Activated naive CD8-positive, alpha-beta T cell treated with anti-CD3 and anti-CD28 coated beads for 36 hours (primary cell): ENCODE measurements around the gene RBM10. TPM values are rescaled to one million over a fixed set of nuclear protein-coding genes. Genes with fewer than 3 reads are reported as not detected.

ENCODE experiments used
- DNase-seq: peaks from one replicate; pipeline ENCODE4 v3.0.0; 2021
- H3K27ac Mint-ChIP-seq: one replicate; pipeline ENCODE4 v1.8.0; 2022; ENCODE audit warnings: mild to moderate bottlenecking, moderate library complexity, mixed read lengths
- H3K27me3 Mint-ChIP-seq: one replicate; pipeline ENCODE4 v1.8.0; 2022; ENCODE audit warnings: mild to moderate bottlenecking, mixed read lengths
- H3K36me3 Mint-ChIP-seq: one replicate; pipeline ENCODE4 v1.8.0; 2021; ENCODE audit warnings: mild to moderate bottlenecking, mixed read lengths
- H3K4me1 Mint-ChIP-seq: one replicate; pipeline ENCODE4 v1.8.0; 2021; ENCODE audit warnings: mixed read lengths
- H3K4me3 Mint-ChIP-seq: one replicate; pipeline ENCODE4 v1.8.0; 2022; ENCODE audit warnings: mild to moderate bottlenecking, moderate library complexity, mixed read lengths
- H3K9me3 Mint-ChIP-seq: one replicate; pipeline ENCODE4 v1.8.0; 2022; ENCODE audit warnings: mixed read lengths
- total RNA-seq, 2 experiments: library from RNA; stranded (reverse); gene quantifications; one replicate each; pipeline ENCODE4 v1.2.3, GENCODE V29; 2021

RBM10 gene
- total RNA-seq, 2 experiments from 2014 or later: 67.2 to 69.0 TPM

GRCh38 chrX:47224266-47224895, 79.4 kb downstream of the RBM10 start:
- Mint-ChIP-seq H3K4me3 (no peak overlapping the region), H3K27me3 (no peaks in the 10 kb centered on the region), H3K36me3 (peaks cover 17% of the 10 kb centered on the region), H3K9me3 (no peaks in the 10 kb centered on the region), H3K27ac (no peak overlapping the region), H3K4me1 (peaks cover 18% of the 10 kb centered on the region)
- no peak for DNase-seq

GRCh38 chrX:47224896-47225290, 79.9 kb downstream of the RBM10 start:
- Mint-ChIP-seq H3K27ac (no peak overlapping the region), H3K36me3 (peaks cover 15% of the 10 kb centered on the region), H3K27me3 (no peaks in the 10 kb centered on the region), H3K4me1 (peaks cover 16% of the 10 kb centered on the region), H3K9me3 (no peaks in the 10 kb centered on the region), H3K4me3 (no peak overlapping the region)
- DNase-seq: no peak

- Mint-ChIP-seq H3K36me3 (peaks cover 9% of the 10 kb centered on the region), H3K27me3 (no peaks in the 10 kb centered on the region), H3K4me1 (peaks cover 4% of the 10 kb centered on the region), H3K9me3 (no peaks in the 10 kb centered on the region), H3K4me3 (no peak overlapping the region), H3K27ac (no peak overlapping the region)
- no peak for DNase-seq
Measured at GRCh38 chrX:47226071-47226470, 81.0 kb downstream of the RBM10 start.

GRCh38 chrX:47226531-47227333, 81.7 kb downstream of the RBM10 start:
- Mint-ChIP-seq H3K27ac (no peak overlapping the region), H3K36me3 (peaks cover 13% of the 10 kb centered on the region), H3K4me1 (peaks cover 4% of the 10 kb centered on the region), H3K4me3 (no peak overlapping the region), H3K27me3 (no peaks in the 10 kb centered on the region), H3K9me3 (no peaks in the 10 kb centered on the region)
- no peak for DNase-seq

GRCh38 chrX:47227334-47227583, 82.2 kb downstream of the RBM10 start:
- H3K27me3 Mint-ChIP-seq: no peaks in the 10 kb centered on the region
- no peak overlapping the region for H3K27ac Mint-ChIP-seq
- H3K4me1 Mint-ChIP-seq: no peaks in the 10 kb centered on the region
- no peak overlapping the region for H3K4me3 Mint-ChIP-seq
- H3K9me3 Mint-ChIP-seq: no peaks in the 10 kb centered on the region
- peaks cover 11% of the 10 kb centered on the region for H3K36me3 Mint-ChIP-seq
- no peak for DNase-seq

GRCh38 chrX:47228550-47229270, 83.7 kb downstream of the RBM10 start:
- no peak for DNase-seq
- H3K27me3 Mint-ChIP-seq: no peaks in the 10 kb centered on the region
- no peak overlapping the region for H3K4me3 Mint-ChIP-seq
- no peaks in the 10 kb centered on the region for H3K9me3 Mint-ChIP-seq
- no peaks in the 10 kb centered on the region for H3K4me1 Mint-ChIP-seq
- H3K27ac Mint-ChIP-seq: no peak overlapping the region
- H3K36me3 Mint-ChIP-seq: peaks cover 10% of the 10 kb centered on the region

- no peak for DNase-seq
- peaks cover 10% of the 10 kb centered on the region for H3K36me3 Mint-ChIP-seq
- no peak overlapping the region for H3K27ac Mint-ChIP-seq
Measured at GRCh38 chrX:47229427-47229826, 84.4 kb downstream of the RBM10 start.

GRCh38 chrX:47230136-47230868, 85.3 kb downstream of the RBM10 start:
- DNase-seq: no peak
- Mint-ChIP-seq H3K4me1 (peaks cover 2% of the 10 kb centered on the region), H3K4me3 (no peak overlapping the region), H3K27me3 (no peaks in the 10 kb centered on the region), H3K9me3 (no peaks in the 10 kb centered on the region), H3K36me3 (peaks cover 11% of the 10 kb centered on the region), H3K27ac (peak overlapping the region; percentile 48)

More at GRCh38 chrX:47229427-47229826, 84.4 kb downstream of the RBM10 start:
- Mint-ChIP-seq H3K9me3 (no peaks in the 10 kb centered on the region), H3K4me3 (no peak overlapping the region), H3K4me1 (no peaks in the 10 kb centered on the region), H3K27me3 (no peaks in the 10 kb centered on the region)

- no peaks in the 10 kb centered on the region for H3K27me3 Mint-ChIP-seq
- no peak overlapping the region for H3K27ac Mint-ChIP-seq
- H3K36me3 Mint-ChIP-seq: peaks cover 16% of the 10 kb centered on the region
- peaks cover 11% of the 10 kb centered on the region for H3K4me1 Mint-ChIP-seq
- no peak overlapping the region for H3K4me3 Mint-ChIP-seq
- H3K9me3 Mint-ChIP-seq: no peaks in the 10 kb centered on the region
- DNase-seq: no peak
Measured at GRCh38 chrX:47231167-47231566, 86.1 kb downstream of the RBM10 start.

- peak overlapping the region; percentile 92 for H3K4me3 Mint-ChIP-seq
- H3K27ac Mint-ChIP-seq: peak overlapping the region; percentile 96
- H3K9me3 Mint-ChIP-seq: no peaks in the 10 kb centered on the region
- H3K4me1 Mint-ChIP-seq: peaks cover 18% of the 10 kb centered on the region
- peaks cover 16% of the 10 kb centered on the region for H3K36me3 Mint-ChIP-seq
- no peak for DNase-seq
- no peaks in the 10 kb centered on the region for H3K27me3 Mint-ChIP-seq
Measured at GRCh38 chrX:47232197-47232802, 87.3 kb downstream of the RBM10 start.

GRCh38 chrX:47232803-47233332, 87.8 kb downstream of the RBM10 start, which contains the start of gene USP11:
TSS of gene USP11 (plus strand) at chrX:47233009. CDS start at chrX:47233044, 35 bp downstream.
- H3K4me3 Mint-ChIP-seq: peak within 1 kb of the TSS; percentile 92

GRCh38 chrX:47233333-47234113, 88.5 kb downstream of the RBM10 start:
- peaks cover 16% of the 10 kb centered on the region for H3K36me3 Mint-ChIP-seq
- H3K4me1 Mint-ChIP-seq: peaks cover 19% of the 10 kb centered on the region
- no peaks in the 10 kb centered on the region for H3K27me3 Mint-ChIP-seq
- no peaks in the 10 kb centered on the region for H3K9me3 Mint-ChIP-seq
- H3K4me3 Mint-ChIP-seq: peak overlapping the region; percentile 92
- peak overlapping the region; percentile 96 for H3K27ac Mint-ChIP-seq
- DNase-seq: peak; percentile 93

More at GRCh38 chrX:47232803-47233332, 87.8 kb downstream of the RBM10 start, which contains the start of gene USP11:
- Mint-ChIP-seq H3K27ac (peak within 1 kb of the TSS; percentile 96), H3K27me3 (no peaks in the 10 kb centered on the region), H3K36me3 (peaks cover 16% of the 10 kb centered on the region), H3K4me1 (peaks cover 19% of the 10 kb centered on the region), H3K9me3 (no peaks in the 10 kb centered on the region)
- peak; percentile 68 for DNase-seq

- Mint-ChIP-seq H3K27me3 (no peaks in the 10 kb centered on the region), H3K9me3 (no peaks in the 10 kb centered on the region), H3K4me1 (peaks cover 19% of the 10 kb centered on the region), H3K36me3 (peaks cover 14% of the 10 kb centered on the region), H3K4me3 (peak overlapping the region; percentile 92), H3K27ac (peak overlapping the region; percentile 75)
- no peak for DNase-seq
Measured at GRCh38 chrX:47234583-47234982, 89.6 kb downstream of the RBM10 start.

- peaks cover 19% of the 10 kb centered on the region for H3K4me1 Mint-ChIP-seq
- H3K27ac Mint-ChIP-seq: peak overlapping the region; percentile 18
- peak overlapping the region; percentile 45 for H3K4me3 Mint-ChIP-seq
- no peak for DNase-seq
- peaks cover 12% of the 10 kb centered on the region for H3K36me3 Mint-ChIP-seq
- no peaks in the 10 kb centered on the region for H3K9me3 Mint-ChIP-seq
- H3K27me3 Mint-ChIP-seq: no peaks in the 10 kb centered on the region
Measured at GRCh38 chrX:47235691-47236103, 90.7 kb downstream of the RBM10 start.
